GM21360 (cell line): Measurements from ENCODE around the gene TDRD10.
A peak's percentile ranks its signal among the peaks of the same experiment; 100 is the strongest.

ENCODE experiments used
- ATAC-seq: cut with Tn5 transposase; IDR thresholded peaks from one replicate; pipeline ENCODE4 v1.9.1; 2021; ENCODE audit warnings: mild to moderate bottlenecking, moderate library complexity; ENCODE audit not compliant: unreplicated experiment

Gene TDRD10

DNA sequence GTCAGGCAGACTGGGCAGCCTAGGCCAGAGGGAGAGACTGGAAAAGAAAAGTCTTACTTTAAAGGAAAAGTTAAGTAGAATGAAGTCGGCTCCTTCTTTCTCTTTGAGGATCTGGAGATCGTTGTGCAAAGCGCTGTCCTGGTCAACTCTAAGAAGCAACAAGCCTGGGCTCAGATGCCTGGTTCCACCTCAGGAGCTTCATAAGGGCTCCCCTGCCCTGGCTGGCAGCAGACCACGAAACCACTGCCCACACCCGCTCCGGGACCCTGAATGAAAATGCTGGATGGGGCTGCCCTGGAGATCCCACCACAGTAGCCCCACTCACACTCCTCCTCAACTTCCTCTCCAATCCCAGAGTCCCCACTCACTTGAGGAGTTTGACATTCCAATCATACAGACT lies 50.0 kb downstream of the TDRD10 start:
- no peak for ATAC-seq

GRCh38 chr1:154553056-154554030 lies 51.3 kb downstream of the TDRD10 start:
- no peak for ATAC-seq

DNA sequence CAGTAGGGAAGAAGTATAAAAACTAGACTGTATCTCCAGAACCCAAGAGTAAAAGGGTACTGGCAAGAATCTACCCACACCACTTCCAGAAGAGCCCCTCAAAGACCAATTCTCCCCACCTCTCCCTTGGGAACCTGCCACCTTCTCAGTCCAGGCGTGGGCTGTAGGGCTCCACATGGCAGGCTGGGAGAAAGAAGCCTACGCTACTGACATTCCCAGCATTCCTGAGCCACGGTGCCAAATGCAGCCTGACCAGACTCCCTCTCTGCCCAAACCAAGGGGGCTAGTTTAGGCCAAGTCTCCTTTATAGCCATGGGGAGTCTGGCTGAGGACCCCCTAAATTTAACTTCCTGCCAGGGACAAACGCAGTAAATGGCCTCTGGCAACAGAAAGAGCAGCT lies 54.4 kb downstream of the TDRD10 start:
- no peak for ATAC-seq

- ATAC-seq, result no peak
These were observed 55.4 kb downstream of the TDRD10 start for GRCh38 chr1:154557248-154557938.

- peak; percentile 3 for ATAC-seq
These were observed 56.1 kb downstream of the TDRD10 start, which contains the start of gene UBE2Q1 for GRCh38 chr1:154557939-154558719. Gene UBE2Q1, minus strand, starts transcription at chr1:154558662. Its CDS starts 109 bp downstream, at chr1:154558553.

DNA sequence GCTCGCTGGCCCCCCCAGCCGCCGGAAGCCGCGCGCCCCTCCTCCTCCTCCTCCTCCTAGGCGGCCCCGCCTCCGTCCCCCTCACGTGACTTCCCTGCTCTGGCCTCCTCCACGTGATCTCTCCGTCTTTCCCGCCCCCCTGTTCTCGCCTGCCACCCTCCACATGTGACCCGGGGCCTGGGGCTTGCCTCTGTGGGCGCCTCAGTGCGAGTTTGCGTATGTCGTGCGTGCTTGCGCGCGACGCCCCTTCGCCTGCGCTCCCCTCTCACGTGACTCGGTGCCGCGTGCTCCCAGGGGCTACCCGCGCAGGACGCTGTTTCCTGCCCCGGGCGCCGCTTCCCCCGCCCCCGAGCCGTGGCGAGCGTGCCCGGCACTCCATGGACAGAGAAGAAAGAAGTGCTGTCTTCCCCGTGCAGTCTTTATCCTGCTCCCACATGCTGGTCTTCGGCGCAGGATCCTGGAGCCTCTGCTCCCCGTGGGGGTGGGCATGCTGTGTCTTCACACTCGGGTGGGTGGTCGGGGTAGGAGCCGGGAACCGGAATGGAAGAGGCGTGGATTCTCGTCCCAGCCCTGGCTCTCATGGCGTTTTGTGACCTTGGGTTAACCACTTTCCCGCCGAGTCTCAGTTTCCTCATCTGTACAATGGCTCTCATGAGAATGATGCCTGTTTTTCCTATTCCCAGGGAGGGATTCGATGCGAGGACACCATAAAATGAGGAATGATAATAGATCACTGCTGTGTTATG lies 56.9 kb downstream of the TDRD10 start:
- peak; percentile 86 for ATAC-seq

GRCh38 chr1:154559466-154560044 lies 57.5 kb downstream of the TDRD10 start:
- peak; percentile 46 for ATAC-seq

DNA sequence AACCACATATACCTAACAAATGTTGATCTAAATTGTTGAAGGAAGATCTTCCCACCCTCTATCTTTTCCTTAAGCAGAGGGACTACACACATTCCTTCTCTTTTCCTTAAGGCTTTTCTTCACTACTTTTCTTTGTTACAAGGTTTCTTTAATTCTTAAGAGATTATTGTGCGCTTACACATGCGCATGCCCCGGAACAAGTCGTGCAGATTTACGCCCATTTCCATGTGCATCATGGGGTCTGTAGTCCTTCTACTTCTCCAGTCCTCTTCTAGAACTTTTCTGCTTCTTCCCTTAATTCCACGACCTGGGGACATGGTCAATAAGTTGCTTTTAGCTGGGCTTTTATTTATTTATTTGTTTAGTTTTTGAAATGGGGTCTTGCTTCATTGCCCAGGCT lies 63.9 kb downstream of the TDRD10 start:
- no peak for ATAC-seq

- ATAC-seq, result no peak
These were observed 65.6 kb downstream of the TDRD10 start, which contains the start of gene CHRNB2 for GRCh38 chr1:154567386-154568156. Gene CHRNB2, plus strand, starts transcription at chr1:154567778. Its CDS starts 267 bp downstream, at chr1:154568045.

DNA sequence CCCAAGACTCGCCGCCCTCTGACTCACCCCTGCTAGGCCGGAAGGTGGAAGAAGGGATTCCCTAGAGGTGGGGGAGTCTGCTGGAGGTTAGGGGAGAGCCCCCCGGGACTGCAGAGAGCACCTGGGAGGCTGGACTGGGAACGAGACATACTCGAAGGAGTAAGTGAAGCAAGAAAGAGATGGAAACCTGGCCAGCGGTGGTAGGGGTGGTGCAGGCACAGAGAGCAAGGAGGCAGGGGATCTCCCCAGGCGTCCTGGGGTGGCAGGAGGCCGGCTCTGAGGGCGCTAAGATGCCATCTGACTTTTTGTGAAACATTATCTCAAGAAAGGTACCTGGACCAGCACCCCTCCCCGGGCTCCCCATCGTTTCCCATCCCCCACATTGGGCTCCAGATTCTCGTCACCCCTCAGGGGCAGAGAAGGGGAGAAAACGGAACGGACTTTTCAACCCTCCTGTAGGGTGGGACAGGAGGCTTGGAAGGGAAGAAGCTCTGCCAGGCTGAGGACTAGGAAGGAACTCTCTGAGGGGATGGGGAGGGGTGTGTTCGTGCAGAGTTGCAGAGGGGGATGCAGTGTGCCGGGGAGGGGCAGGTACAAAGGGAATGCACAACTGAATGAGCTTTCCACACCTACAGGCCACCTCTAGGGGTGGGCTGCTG lies 66.3 kb downstream of the TDRD10 start:
- no peak for ATAC-seq

GRCh38 chr1:154571244-154571963 lies 69.4 kb downstream of the TDRD10 start:
- ATAC-seq, result no peak

DNA sequence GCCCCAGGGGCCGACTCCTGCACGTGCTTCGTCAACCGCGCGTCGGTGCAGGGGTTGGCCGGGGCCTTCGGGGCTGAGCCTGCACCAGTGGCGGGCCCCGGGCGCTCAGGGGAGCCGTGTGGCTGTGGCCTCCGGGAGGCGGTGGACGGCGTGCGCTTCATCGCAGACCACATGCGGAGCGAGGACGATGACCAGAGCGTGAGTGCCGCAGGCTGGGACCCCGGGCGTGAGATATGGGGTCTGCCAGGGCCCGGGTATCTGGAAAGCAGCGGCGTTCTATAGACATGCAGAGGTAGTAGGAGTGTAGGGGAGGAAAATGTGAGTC lies 69.9 kb downstream of the TDRD10 start:
- ATAC-seq, result no peak

DNA sequence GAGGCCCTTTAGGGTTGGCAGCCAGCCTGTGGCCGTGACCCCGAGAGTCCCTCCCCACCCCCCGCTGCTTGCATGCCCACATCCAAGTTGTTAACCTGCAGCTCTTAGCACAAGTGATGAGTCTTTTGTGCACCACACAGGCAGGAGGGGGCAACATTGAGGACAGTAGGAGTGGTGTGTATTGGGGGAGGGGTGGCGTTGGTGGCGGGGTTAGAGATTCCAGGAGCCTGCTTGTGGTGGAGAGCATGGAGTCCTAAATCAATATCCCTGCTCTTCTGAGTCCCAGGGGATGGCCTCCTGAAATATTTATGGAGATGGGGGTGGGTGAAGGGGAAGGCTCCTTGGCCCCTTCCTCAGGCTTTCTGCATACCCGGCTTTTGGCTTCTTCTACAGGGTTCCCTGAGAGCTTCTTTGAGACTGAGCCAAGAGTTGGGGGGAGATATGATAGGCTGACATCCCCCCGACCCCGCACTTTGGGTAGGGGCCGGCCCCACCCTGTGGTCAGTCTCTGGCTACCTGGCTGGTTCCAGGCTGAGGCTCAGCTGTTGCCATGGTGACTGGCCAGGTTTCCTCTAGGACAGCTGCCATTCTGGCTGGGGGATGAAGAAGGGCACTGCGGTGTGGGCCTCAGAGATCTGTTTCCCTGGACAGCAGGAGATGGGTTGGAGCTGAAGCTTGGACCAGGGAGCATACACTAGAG lies 70.6 kb downstream of the TDRD10 start:
- no peak for ATAC-seq

DNA sequence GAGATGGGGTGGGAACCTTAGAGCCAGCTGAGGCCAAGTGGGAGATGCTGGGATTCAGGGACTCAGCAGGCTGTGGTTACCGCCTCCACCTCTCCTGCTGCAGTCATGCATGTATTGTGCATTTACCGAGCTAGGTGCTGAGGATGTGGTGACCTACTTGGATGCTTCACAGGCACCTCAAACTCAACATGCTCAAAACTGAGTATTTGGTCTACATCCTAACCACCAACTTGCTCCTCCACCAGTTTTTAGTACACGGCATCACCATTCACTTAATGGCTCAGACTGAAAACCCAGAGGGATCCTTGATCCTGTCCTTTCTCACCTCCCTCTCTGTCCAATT lies 71.1 kb downstream of the TDRD10 start:
- ATAC-seq, result no peak

DNA sequence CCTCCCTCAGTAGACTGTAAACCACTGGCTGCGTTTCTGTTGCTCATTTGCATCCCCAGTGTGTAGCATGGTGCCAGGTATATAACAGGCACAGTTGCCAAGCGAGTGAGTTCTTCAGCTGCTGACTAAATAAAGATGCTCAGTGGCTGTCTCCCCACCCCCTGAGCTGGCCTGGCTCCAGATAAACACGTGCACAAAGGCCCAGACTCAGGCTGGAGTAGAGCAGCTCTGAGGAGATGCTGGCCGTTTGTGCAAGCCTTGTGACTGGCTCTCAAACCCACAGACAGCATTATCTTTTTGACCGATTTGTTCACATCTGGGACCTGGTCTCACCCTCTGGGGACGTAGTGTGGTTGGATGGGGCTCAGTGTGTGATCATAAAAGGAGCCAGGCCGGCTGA lies 72.7 kb downstream of the TDRD10 start:
- ATAC-seq, result no peak

DNA sequence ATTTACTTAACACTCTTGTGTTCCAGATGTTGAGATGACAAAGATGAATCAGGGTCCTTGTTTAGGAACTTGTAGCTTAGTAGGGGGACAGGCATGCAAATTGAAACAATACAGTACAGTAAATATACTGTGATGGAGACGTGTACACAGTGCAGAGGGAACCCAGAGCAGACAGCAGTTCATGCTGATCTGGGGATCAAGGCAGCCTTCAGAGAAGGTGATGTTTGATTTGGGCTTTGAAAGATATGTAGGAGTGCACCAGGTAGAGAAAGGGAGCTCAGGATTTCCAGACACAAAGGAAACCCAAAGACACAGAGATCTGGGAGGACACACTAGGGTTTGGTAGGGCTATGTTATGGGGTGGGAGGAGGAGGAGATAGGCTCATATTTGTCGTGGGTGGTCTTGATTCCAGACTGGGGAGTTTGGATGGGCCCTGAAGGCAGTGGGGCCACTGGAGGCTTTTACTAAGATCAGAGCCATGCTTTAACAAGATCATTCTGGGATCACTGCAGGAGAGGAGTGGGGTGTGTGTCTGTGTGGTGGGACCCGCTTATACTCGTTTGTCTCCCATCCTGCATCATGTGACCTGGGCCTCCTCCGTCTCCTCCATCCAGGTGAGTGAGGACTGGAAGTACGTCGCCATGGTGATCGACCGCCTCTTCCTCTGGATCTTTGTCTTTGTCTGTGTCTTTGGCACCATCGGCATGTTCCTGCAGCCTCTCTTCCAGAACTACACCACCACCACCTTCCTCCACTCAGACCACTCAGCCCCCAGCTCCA lies 73.3 kb downstream of the TDRD10 start:
- no peak for ATAC-seq
